GM18873 (cell line): ENCODE measurements around the gene ZBTB38.

Experiments used
- ATAC-seq: cut with Tn5 transposase; IDR thresholded peaks from one replicate; pipeline ENCODE4 v1.9.1; 2021; ENCODE audit warnings: mild to moderate bottlenecking, moderate library complexity, moderate number of reproducible peaks; ENCODE audit not compliant: unreplicated experiment, low FRiP score

Gene ZBTB38

GRCh38 chr3:141384157-141384556, 15.9 kb downstream of the ZBTB38 start:
- no peak for ATAC-seq

DNA sequence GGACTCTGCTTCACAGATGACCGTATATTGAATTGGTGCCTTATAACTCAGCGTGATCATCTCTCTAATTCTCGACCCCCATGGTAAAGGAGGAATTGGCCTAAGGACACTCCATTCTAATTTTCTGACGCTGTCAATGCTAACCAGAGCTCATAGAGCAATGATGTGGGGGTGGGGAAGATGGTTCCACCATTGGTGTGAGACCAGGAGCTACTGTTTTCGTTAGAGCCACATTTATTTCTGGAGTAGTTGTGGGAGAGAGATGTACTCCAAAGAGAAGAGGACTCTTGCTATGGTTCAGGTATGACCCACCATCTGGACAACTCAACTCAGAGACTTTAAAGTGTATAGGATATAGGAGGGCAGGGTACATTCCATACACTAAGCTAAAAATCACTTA, 16.3 kb downstream of the ZBTB38 start:
- ATAC-seq = no peak

GRCh38 chr3:141385406-141386125, 17.3 kb downstream of the ZBTB38 start:
- no peak for ATAC-seq

DNA sequence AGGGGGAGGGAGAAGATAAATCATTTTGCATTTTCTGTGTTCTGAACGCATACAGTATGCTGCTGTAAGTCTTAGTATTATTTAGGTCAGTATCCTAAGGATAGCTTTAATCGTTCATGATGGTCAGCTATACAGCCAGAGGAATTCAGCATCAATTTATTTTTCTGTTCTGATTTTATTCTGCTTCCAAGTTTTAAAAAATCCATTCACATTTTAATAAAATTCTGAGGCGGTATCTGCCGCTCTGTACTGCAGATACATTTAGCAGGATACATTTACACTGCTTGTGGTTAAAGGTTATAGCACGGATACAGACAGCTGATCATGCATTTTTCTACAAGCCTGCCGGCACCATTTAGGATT, 17.8 kb downstream of the ZBTB38 start:
- ATAC-seq = no peak

- ATAC-seq = no peak
Measured at GRCh38 chr3:141386611-141387111, 18.4 kb downstream of the ZBTB38 start.

DNA sequence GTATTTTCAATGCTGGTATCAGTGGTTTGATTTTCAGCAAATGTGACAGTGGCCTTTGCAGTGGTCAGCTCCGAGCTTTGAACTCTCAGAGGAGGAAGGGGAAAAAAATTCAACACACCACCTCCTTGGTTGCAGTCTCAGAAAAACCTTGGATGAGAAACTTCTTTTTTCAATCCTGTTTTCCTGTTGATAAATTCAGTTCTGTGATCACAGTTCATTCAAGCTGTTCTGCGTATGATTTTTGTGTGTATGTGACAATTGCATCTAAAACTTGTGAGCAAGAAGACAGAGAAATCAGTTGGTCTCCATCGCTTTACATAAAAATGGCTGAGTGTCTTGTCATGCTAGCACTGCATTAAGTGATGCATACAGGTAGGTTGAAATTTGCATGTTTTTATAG, 19.2 kb downstream of the ZBTB38 start:
- ATAC-seq = no peak

- ATAC-seq = no peak
Measured at GRCh38 chr3:141388395-141388794, 20.1 kb downstream of the ZBTB38 start.

GRCh38 chr3:141388823-141389621, 20.7 kb downstream of the ZBTB38 start:
- no peak for ATAC-seq

- no peak for ATAC-seq
Measured at GRCh38 chr3:141389703-141390102, 21.4 kb downstream of the ZBTB38 start.

DNA sequence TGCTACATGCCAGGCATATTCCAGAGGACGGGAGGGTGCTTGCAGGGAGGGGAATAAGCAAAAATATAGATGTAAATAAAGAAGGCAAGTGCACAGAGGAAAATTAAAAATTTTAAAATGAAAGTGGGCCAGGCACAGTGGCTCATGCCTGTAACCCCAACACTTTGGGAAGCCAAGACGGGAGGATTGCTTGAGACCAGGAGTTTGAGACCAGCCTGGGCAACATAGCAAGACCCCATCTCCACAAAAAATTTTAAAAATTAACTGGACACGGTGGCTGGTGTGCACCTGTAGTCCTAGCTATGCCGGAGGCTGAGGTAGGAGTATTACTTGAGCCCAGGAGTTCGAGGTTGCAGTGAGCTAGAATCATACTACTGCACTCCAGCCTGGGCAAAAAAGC, 22.4 kb downstream of the ZBTB38 start:
- no peak for ATAC-seq

GRCh38 chr3:141391298-141391990, 23.1 kb downstream of the ZBTB38 start:
- no peak for ATAC-seq

GRCh38 chr3:141391991-141392316, 23.6 kb downstream of the ZBTB38 start:
- no peak for ATAC-seq

DNA sequence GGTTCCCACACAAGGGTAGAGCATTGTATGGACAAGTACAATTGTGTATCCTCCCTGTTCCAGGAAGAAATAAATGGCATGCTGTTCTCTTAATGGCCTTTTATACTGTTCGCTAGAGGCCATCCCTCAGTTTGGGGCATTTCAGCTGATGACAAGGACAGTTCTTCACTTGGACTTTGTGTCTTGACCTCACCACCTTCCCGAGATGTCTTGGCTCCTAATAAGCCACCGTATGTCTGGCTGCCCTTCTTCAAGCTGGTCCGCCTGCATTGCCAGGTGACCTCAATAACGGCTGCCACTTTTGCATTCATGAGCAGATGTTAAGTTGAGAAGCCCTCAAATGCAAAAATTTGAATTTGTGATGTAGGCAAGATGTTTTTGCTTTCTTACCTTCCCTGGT, 24.1 kb downstream of the ZBTB38 start:
- ATAC-seq = no peak

DNA sequence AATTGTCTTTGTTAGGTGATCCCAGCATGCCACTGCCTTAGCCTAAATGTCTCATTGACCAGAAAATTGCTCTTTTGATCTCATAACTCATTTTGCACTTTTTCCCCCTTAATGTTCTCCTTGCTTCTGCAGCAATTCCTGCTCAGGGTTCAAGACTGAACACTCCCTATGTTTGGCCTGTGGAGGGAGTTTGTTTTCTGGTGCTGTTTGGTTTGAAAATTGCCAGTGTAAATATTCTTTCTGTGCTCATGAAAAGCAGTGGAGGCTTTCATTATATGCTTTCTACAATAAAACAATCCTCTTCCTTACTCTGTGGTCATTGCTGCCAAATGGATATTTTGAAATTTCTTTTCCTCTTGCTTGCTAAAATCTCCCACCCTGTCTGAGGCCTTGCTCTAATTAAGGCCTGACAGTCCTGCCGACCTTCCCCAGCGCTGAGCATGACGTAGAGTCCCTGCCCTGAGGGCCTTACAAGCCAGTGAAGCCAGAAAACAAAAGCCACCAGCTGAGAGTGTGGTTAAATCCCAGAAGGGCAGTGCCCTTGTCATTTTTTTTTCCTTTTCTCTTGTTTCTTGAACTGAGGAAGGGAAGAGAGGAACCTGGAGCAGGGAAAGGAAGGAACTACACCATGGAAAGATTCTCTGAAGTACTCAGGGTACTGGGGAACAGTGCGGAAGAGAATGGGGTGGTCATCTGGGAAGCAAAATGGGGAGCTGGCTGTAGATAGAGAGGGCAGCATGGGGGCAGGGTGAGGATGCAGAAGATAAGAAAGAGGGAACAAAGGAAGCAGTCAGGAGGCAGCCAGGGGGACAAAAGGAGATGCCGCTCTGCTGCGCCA, 24.8 kb downstream of the ZBTB38 start:
- ATAC-seq = no peak

DNA sequence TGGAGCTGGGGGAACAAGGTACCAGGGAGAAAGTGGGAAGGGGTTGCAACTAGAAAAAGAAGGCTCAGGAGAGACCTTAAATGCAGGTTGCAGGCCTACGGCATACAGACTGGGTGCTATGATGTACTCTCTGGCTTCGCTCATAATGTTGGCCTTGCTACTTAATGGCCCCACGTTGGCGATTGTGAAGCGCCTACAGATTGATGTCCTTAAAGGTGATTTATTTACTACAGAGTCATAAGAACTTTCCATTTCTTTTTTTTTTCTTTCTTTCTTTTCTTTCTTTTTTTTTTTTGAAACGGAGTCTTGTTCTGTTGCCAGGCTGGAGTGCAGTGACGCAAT, 25.4 kb downstream of the ZBTB38 start:
- ATAC-seq = no peak

- no peak for ATAC-seq
Measured at GRCh38 chr3:141394560-141394959, 26.3 kb downstream of the ZBTB38 start.

DNA sequence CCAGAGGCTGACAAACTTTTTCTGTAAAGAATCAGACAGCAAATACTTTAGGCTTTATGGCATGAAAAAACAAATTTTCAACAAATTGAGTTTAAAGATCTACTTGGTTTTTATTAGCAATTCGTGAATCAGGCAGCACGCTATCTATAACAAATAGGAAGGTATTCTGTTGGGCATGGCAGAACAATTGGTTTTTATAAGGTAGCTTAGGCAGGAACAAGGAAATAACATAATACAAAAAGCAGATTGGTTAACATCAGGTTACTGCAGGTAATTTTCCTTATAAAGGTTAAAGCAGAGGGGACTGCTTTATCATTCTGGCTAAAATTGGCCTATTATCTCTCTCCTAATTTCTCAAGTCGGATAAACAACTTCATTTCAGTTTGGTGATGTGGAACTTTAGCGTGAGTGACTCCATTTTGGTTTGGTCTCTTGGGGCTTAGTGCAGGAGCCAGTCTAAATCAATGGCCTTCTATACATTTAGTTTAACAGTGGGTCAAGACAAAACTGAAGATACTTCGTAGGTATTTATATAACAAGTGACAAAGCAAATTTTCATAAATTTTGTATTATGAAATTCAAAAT, 26.8 kb downstream of the ZBTB38 start:
- no peak for ATAC-seq

GRCh38 chr3:141397996-141398395, 29.7 kb downstream of the ZBTB38 start:
- no peak for ATAC-seq

DNA sequence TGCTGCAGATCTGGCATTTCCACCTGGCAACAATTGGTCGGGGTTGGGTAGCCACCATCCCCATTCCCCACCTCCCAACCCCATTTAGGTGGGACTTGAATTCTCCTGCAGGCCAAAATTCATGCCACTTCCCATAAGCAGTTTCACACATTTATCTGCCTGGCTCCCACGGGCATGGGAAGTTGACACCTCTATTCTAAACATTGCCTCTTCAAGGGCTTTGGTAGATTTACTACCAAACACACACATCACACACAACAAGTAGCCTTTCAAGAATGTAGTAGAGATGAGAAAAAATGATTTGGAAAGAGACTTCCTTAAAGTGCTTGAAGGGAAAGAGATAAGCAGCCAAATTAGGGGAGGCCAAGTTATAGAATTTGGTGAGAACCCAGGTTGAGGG, 30.9 kb downstream of the ZBTB38 start:
- no peak for ATAC-seq
